ENCODE results near the gene SEZ6L.

The SEZ6L gene

GRCh38 chr22:26182723-26183122 lies 13.5 kb downstream of the SEZ6L start:
- TF ChIP-seq YY1 (IDR thresholded peaks at IDR 0.05; ENCODE audit: low read depth) (no peak), REST (IDR thresholded peaks at IDR 0.05; ENCODE audit: low read depth) (no peak), CREB1 (IDR thresholded peaks at IDR 0.05; ENCODE audit: low read depth) (no peak), EP300 (IDR thresholded peaks at IDR 0.05; ENCODE audit: borderline replicate concordance) (no peak), NFIC (IDR thresholded peaks at IDR 0.05) (no peak), TEAD4 (IDR thresholded peaks at IDR 0.05) (no peak), EGR1 (IDR thresholded peaks at IDR 0.05) (no peak), CEBPB (IDR thresholded peaks at IDR 0.05) (no peak), TAF1 (IDR thresholded peaks at IDR 0.05; ENCODE audit: low read depth) (no peak), ZBTB7A (IDR thresholded peaks at IDR 0.05; ENCODE audit: low read depth) (no peak), TCF12 (IDR thresholded peaks at IDR 0.05; ENCODE audit: low read depth) (no peak), FOXM1 (IDR thresholded peaks at IDR 0.05; ENCODE audit: borderline replicate concordance, low read depth) (no peak), RAD21 (IDR thresholded peaks at IDR 0.05; ENCODE audit: low read depth) (no peak)
- TF ChIP-seq, protein P1, sequence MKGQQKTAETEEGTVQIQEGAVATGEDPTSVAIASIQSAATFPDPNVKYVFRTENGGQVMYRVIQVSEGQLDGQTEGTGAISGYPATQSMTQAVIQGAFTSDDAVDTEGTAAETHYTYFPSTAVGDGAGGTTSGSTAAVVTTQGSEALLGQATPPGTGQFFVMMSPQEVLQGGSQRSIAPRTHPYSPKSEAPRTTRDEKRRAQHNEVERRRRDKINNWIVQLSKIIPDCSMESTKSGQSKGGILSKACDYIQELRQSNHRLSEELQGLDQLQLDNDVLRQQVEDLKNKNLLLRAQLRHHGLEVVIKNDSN (IDR thresholded peaks at IDR 0.05), result no peak
- TF ChIP-seq, protein P2, sequence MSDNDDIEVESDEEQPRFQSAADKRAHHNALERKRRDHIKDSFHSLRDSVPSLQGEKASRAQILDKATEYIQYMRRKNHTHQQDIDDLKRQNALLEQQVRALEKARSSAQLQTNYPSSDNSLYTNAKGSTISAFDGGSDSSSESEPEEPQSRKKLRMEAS (IDR thresholded peaks at IDR 0.05), result no peak

DNA sequence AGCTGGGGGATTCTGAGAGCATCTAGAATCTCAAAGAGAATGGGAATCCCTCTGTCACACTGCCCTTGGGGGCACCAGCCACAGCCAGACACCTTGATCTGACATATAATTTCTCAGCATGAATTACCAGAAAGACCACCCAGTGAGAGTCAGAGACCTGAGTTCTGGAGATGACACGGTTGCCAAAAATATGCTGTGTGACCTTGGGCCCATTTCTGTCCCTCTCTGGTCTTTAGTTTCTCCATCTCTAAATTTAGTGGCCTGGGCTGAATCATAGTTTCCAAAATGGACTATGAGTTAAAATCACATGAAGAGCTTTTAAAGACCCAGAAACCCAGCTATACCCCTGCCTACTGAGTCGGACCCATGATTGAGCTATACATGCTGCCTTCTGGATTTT lies 15.9 kb downstream of the SEZ6L start:
- no peak for TF ChIP-seq TEAD4 (IDR thresholded peaks at IDR 0.05)
- TF ChIP-seq NFIC (IDR thresholded peaks at IDR 0.05), result no peak

DNA sequence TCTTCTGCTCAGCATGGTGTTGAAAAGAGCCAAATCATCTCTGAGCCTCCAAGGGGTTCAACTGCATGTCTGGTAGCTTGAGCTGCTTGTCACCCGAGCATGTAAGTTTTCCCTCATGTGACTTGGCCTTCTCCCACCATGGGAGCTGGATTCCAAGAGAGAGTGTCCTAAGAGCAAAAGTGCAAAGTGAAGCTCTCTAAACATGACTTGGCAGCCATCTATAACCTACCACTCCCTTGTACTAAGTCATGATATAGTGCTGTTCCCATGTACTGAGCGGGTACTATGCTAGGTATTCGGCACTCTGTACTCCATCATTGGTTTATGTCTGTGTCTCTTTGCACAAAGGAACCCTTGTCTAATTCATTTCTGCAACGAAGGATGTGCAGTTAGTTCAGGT lies 19.1 kb downstream of the SEZ6L start:
- TF ChIP-seq CREB1 (IDR thresholded peaks at IDR 0.05; ENCODE audit: low read depth) (no peak), TAF1 (IDR thresholded peaks at IDR 0.05; ENCODE audit: low read depth) (no peak), YY1 (IDR thresholded peaks at IDR 0.05; ENCODE audit: low read depth) (no peak), EGR1 (IDR thresholded peaks at IDR 0.05) (no peak), RAD21 (IDR thresholded peaks at IDR 0.05; ENCODE audit: low read depth) (no peak), CEBPB (IDR thresholded peaks at IDR 0.05) (no peak), TCF12 (IDR thresholded peaks at IDR 0.05; ENCODE audit: low read depth) (no peak), TEAD4 (IDR thresholded peaks at IDR 0.05) (no peak), ZBTB7A (IDR thresholded peaks at IDR 0.05; ENCODE audit: low read depth) (no peak), FOXM1 (IDR thresholded peaks at IDR 0.05; ENCODE audit: borderline replicate concordance, low read depth) (no peak), EP300 (IDR thresholded peaks at IDR 0.05; ENCODE audit: borderline replicate concordance) (no peak), NFIC (IDR thresholded peaks at IDR 0.05) (no peak), REST (IDR thresholded peaks at IDR 0.05; ENCODE audit: low read depth) (no peak)
- TF ChIP-seq, protein P1 (IDR thresholded peaks at IDR 0.05), result no peak
- TF ChIP-seq, protein P2 (IDR thresholded peaks at IDR 0.05), result no peak

DNA sequence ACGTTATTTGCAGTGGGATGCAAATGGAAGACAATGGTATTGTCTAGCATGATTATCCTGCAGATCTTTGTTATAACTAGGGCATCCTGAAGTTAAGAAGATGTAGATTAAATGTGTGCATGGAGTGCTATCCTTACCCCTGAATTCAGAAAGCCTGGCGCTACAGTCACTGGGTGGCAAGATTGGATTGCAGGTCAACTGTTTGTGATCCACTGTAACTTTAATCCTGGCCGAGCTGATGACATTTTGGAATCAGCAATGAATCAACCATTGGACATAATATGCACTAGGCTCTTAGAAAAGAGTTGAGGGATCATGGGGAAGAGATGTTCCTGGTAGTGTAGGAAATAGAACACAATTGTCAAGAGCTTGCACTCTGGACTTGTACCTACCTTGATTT lies 25.1 kb downstream of the SEZ6L start:
- TF ChIP-seq, protein P1 (IDR thresholded peaks at IDR 0.05), result no peak
- TF ChIP-seq TCF12 (IDR thresholded peaks at IDR 0.05; ENCODE audit: low read depth) (no peak), FOXM1 (IDR thresholded peaks at IDR 0.05; ENCODE audit: borderline replicate concordance, low read depth) (no peak), YY1 (IDR thresholded peaks at IDR 0.05; ENCODE audit: low read depth) (no peak), EP300 (IDR thresholded peaks at IDR 0.05; ENCODE audit: borderline replicate concordance) (no peak), RAD21 (IDR thresholded peaks at IDR 0.05; ENCODE audit: low read depth) (no peak), NFIC (IDR thresholded peaks at IDR 0.05) (no peak), EGR1 (IDR thresholded peaks at IDR 0.05) (no peak)
- TF ChIP-seq, protein P2 (IDR thresholded peaks at IDR 0.05), result no peak

DNA sequence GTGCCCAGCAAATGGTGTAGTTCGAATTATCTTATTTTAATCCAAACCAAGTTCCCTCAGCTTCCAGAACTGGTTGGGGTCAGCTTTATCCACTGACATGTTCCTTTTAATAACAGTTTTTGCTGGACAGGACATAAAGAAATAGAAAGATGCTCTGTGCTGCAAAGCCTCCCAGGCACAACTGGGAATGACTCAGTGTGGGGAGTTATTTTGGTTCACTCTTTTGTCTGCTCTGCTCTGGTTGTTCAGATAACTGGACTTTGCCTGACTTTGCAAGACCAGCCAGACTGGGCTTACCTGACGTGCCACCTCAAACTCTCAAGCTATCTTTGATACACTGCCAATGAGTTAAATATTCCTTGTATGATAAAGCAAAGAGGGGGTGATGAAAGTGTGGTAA lies 25.6 kb downstream of the SEZ6L start:
- TF ChIP-seq, protein P1 (IDR thresholded peaks at IDR 0.05), result no peak
- TF ChIP-seq CEBPB (IDR thresholded peaks at IDR 0.05) (no peak), TAF1 (IDR thresholded peaks at IDR 0.05; ENCODE audit: low read depth) (no peak), YY1 (IDR thresholded peaks at IDR 0.05; ENCODE audit: low read depth) (no peak), ZBTB7A (IDR thresholded peaks at IDR 0.05; ENCODE audit: low read depth) (no peak), NFIC (IDR thresholded peaks at IDR 0.05) (no peak), TEAD4 (IDR thresholded peaks at IDR 0.05) (no peak), CREB1 (IDR thresholded peaks at IDR 0.05; ENCODE audit: low read depth) (no peak), TCF12 (IDR thresholded peaks at IDR 0.05; ENCODE audit: low read depth) (no peak), EP300 (IDR thresholded peaks at IDR 0.05; ENCODE audit: borderline replicate concordance) (no peak), REST (IDR thresholded peaks at IDR 0.05; ENCODE audit: low read depth) (no peak), RAD21 (IDR thresholded peaks at IDR 0.05; ENCODE audit: low read depth) (no peak), EGR1 (IDR thresholded peaks at IDR 0.05) (no peak), FOXM1 (IDR thresholded peaks at IDR 0.05; ENCODE audit: borderline replicate concordance, low read depth) (no peak)
- TF ChIP-seq, protein P2 (IDR thresholded peaks at IDR 0.05), result no peak
